HPDE6-E6E7 (cell line): Measurements from ENCODE around the gene ST3GAL6.

ENCODE experiments used
- DNase-seq: peaks from one replicate; pipeline ENCODE4 v3.0.0; 2011; ENCODE audit warnings: missing footprints; ENCODE audit errors: extremely low spot score

Gene ST3GAL6

GRCh38 chr3:98777286-98777685 is 14.1 kb downstream of the ST3GAL6 start:
- DNase-seq, result no peak

DNA sequence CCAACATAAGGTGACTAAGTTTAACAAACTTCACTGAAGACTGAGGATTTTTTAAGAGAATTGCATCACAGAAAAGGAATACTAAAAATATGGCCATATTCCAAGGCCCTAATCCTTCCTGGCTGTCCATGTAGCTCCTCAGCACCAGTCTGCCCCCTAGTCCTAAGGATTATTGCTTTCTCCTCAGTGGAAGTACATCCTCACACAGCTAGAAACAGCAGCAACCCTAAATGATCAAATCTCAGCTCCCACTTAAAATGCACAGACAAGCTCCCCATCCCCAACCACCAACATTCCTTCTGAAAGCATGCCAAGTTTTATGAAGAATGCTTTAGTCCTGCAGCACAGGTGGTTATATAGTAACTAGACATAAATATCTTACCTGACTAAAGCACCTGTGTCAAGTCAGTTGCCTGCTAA is 14.7 kb downstream of the ST3GAL6 start:
- no peak for DNase-seq

DNA sequence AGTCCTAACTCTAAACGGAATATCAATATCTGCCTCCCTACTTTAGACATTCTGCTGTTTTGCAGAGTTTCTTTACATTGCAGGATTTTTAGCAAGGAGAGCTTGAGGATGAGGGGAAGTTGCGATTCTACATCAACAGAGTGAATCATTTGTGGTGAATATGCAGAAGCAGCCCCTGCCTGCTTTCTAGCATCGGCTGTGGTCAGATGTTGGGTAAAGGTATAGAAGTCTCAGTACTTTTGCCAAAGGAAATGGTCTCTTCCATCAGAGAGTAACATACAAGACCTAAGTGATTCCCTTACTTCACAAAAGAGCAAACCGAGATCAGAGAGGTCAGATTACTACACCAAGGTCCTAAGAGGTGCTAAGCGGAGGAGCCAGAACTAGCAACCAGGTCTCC is 15.2 kb downstream of the ST3GAL6 start:
- no peak for DNase-seq

GRCh38 chr3:98778852-98779413 is 15.8 kb downstream of the ST3GAL6 start:
- DNase-seq, result peak; percentile 50

- no peak for DNase-seq
Observed at GRCh38 chr3:98779541-98780335, 16.6 kb downstream of the ST3GAL6 start.

DNA sequence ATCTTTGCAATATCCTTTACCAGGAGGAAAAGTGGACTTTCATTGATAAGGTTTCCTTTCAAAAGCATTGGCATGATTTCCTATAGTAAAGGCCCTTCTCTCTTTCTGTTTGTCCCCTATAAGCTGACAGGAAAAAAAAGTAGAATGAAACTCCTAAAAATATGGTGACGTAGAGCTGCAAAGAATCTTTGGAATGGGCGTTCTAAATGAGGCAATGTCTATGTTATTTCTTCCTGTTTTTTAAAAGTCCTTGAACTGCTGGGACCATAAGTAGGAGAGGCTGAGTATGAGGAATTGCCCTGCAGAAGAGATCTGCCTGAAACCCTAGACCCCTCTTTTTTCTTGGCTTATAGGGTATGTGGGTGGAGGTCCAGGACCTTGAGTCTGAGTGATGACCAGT is 17.2 kb downstream of the ST3GAL6 start:
- no peak for DNase-seq

GRCh38 chr3:98782824-98783500 is 19.8 kb downstream of the ST3GAL6 start:
- no peak for DNase-seq

DNA sequence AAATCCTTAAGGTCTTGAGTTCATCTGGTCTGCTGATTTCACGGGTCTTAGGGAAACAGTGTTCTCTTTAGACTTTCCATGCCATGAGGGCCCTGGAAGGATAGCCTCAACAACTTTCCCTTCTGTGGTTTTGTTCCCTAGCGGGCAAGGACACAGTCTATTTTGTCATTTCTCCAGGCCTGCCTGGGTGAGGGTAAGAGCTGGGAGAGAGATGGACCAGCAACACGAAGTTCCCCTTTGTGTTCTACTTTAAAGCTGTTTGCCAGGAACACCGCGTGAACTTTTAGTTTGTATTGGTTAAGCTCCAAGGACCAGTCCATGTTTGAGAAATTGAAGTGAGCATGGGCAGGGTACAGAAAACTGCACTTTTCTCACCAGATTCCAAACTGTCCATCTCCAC is 20.9 kb downstream of the ST3GAL6 start:
- no peak for DNase-seq

- no peak for DNase-seq
Observed at GRCh38 chr3:98784666-98785600, 21.8 kb downstream of the ST3GAL6 start.

GRCh38 chr3:98786364-98787006 is 23.3 kb downstream of the ST3GAL6 start:
- no peak for DNase-seq

DNA sequence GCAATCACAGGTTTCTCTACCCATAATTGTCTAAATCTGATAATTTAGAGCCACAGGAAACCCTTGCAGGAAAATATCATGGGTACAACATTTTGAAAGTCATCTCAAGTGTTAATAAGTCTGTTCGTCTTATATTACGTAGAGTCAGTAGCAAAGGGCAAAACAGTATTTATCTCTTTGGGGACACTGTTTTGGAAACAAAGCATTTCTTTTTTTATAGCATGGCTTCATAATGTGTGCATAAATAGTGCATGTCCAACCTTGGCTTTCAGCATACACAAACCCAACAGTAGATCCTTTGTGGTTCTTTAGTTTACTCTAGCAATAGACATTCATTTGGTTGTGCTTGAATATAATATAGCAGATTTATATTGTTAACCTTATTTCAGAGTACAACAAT is 24.0 kb downstream of the ST3GAL6 start:
- DNase-seq, result no peak

- no peak for DNase-seq
Observed at GRCh38 chr3:98788651-98789050, 25.5 kb downstream of the ST3GAL6 start.

GRCh38 chr3:98791341-98792325 is 28.5 kb downstream of the ST3GAL6 start:
- DNase-seq, result no peak

DNA sequence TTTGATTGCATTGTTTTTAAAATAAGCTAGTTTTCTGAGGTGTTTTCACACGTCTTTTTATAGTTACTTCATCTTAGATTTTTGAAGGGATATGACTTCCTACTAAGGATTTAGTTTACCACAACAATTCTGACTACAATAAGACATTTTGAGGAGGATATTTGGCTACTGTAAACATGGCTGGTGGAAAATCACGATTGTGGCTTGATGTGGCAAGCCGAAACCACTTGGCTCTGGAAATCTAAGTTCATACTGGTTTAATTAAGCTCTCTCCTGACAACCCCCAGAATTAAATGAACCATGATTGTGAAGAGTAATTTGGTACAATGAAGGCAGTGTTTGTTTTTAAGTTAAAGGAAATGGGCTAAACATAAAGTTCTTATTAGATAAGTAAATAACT is 30.8 kb downstream of the ST3GAL6 start:
- no peak for DNase-seq

DNA sequence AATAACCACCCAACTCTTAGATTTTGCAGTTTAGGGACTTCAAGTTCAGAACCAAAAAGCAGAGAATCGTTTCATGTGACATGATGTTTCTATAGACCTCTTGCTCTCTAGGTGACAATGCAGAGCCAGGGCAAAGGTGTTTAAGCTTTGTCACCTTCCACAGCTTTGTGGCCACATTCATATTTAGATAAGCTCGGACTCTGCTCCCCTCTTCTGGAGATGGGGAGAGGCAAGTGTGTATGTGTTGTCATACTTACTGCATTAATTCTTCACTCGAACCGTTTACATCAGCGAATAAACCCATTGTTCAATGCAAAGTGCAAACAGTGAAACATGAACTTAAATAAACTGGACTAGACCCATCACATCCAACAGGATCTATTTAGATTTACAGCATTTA is 33.2 kb downstream of the ST3GAL6 start:
- DNase-seq, result no peak

DNA sequence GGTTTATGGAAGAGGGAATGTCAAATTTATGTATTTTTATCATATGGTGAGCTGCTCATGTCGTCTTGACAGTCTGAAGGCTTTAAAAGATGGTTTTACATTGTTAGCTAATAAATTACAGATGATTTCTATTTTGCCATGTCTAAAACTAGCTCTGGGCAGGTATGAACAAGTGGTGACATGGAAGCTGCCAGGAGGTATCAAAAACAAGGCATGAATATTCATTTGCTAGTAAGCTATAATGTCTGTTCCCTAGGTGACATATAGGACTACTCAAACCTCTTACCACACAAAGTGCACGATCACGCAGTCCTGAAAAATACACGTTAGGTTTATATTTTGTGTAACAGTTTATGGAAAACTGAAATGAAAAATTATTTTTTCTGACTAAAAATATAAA is 34.8 kb downstream of the ST3GAL6 start:
- no peak for DNase-seq

- DNase-seq, result no peak
Observed at GRCh38 chr3:98798820-98799219, 35.7 kb downstream of the ST3GAL6 start.

GRCh38 chr3:98799479-98799878 is 36.3 kb downstream of the ST3GAL6 start:
- DNase-seq, result no peak

DNA sequence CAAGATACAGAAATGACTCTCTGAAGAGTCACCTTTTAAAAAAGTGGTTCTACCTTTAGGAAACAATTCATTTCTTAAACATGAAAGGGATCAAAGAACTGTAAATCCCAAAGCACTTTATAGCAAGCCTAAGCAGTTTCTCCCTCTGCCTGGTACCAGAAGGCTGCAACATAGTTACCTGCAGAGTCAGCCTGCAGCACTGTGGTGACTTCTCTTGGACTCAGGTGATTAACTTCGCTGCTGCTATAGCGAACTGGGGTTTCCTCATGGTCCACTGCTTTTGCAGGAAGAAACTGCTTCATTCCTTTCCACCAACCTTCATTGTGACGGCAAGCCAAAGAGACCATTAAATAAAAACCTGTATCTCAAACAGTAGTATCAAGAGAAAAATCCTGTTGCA is 37.3 kb downstream of the ST3GAL6 start:
- no peak for DNase-seq

DNA sequence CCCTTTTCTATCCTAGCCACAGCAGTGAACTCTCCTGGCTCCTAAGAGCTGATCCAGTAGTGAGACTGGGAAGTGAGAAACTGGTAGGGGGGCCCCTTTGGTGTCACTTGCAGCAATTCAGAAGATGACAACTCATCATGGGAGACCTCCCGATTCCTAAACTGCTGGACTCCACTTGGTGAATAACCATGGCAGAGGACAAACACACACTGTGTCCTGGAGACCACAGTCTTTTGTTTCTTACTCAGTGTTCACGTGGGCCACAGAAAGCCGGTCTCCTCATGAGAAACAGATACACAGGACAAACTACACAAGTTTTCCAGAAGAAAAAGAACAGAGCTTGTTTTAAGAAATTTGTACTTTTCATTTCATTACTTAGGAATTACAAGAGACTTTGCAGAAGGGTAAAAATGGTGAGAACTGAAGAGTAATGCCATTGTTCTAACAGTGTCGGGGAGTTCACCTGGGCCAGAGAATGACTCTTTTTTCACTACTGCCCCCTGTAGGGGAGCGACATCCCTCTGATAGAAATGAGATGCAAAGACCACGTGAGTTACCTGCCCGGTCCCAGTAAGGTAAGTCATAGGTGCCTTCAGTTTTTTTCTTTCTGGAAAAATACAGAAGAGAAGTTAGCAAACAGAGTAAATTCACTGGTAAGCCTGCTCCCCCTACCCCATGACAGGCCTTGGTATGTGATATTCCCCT is 38.1 kb downstream of the ST3GAL6 start:
- DNase-seq, result no peak
